Activated CD8-positive, alpha-beta memory T cell treated with anti-CD3 and anti-CD28 coated beads for 4 hours (primary cell): Measurements from ENCODE around the gene GDPD4.

Source experiments
- DNase-seq, 2 donors: peaks; one replicate each; pipeline ENCODE4 v3.0.0-alpha.2; 2020; ENCODE audit warnings: low read depth in 2 of 2

GDPD4 gene

DNA sequence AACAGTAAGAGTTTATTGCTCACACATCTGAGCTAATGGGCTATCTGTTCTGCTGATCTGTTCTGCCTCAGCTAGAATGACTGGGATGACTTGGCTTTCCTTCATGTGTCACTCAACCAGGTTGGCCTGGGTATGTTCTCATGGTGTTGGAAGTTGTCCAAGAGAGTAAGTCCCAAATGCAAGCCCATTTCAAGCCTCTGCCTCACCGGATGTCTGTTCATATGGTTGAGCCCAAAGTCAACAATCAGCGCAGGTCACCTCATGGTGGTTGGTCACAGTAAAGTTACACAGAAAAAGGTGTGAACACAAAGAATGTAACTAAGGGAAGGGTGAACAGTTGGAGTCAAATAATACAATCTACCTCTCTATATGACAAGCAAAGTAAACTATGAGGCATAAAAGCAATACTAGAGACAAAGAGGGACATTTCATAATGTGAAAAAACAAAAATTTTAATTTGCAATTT, 1.9 kb downstream of the GDPD4 start:
- no peak for DNase-seq

- no peak for DNase-seq
These were observed 7.4 kb downstream of the GDPD4 start for GRCh38 chr11:77294040-77294439.

- no peak for DNase-seq
These were observed 11.7 kb downstream of the GDPD4 start for GRCh38 chr11:77289737-77290136.

- no peak for DNase-seq
These were observed 13.7 kb downstream of the GDPD4 start for GRCh38 chr11:77287615-77288273.

DNA sequence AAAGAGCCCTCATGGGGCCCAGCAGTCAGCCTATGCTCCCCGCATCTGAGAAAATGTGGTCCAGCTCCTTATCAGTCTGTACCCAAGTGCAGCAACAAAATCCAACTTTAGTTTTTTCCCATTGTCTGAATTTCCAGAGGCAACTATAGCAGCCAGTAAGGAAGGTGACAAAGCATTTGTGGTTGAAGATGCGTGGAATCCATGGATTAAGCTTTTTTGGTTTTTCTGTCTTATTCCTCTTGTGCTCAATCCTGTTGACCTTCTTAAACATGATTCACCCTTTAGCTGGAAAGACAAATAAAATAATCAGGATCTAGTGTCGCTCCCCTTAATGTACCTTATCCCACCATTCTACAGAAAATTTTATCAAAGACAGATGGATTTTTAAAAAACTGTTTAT, 14.3 kb downstream of the GDPD4 start:
- no peak for DNase-seq

DNA sequence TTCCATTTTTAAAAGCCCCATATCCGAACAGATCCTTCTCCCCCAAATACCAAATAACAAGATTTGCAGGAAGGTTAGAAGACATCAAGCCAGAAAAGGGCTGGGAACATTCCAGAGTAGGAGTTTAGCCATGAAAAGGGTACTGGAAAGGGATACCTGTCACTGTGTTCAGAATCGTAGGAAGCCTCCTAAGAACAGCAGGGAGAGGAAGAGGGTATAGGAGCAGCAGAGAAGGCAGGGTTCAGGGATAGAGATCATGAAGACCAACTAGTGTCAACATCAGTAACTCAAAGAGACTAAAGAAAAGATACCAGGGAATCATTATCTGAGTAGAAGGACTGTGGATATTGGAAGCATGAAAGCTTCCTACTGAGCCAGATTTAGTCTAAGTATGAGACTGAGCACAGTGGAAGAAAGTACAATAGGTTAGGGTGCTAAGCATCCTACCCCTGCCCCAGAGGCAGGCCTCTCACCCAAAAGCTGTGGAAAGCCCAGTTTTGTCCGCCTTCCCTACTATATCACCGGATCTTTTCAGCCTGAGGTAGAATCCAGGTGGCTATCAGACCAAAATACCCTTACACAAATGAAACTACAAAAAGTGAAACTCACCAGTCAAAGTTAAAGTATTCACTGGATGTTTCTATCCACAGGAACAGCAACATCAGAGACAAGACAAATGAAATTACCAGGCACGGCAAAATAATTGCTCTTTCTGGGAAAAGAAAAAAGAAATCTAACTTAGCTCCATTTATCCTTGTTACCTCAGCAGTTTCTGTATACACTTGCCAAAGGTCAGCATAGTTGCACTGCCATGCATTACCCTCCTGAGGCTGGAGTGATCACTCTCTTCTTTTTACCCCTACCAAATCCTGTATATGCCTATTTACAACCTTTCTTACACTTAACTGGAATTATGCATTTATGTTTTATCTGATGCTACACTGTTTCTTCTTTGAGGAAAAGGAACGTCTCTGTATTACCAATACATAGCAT, 16.7 kb downstream of the GDPD4 start:
- no peak for DNase-seq

DNA sequence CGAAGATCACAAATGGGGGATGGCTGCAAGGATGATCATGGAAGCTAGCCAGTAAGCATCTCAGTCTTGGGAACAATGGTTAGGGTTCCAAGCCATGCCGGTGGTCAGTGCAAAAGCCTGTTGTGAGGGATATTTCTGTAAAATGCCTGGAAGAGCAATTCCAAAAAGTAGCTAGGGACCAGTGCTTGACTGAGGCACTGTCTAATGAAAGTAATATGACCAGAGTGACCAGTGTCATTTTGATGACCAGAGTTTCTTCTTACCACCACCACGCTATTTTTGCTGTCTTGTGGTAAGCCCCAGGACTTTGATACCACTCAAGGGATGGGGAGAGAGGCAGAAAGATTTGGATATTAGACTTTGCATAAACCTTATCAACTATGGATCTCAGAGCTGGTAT, 18.4 kb downstream of the GDPD4 start:
- DNase-seq, result no peak

DNA sequence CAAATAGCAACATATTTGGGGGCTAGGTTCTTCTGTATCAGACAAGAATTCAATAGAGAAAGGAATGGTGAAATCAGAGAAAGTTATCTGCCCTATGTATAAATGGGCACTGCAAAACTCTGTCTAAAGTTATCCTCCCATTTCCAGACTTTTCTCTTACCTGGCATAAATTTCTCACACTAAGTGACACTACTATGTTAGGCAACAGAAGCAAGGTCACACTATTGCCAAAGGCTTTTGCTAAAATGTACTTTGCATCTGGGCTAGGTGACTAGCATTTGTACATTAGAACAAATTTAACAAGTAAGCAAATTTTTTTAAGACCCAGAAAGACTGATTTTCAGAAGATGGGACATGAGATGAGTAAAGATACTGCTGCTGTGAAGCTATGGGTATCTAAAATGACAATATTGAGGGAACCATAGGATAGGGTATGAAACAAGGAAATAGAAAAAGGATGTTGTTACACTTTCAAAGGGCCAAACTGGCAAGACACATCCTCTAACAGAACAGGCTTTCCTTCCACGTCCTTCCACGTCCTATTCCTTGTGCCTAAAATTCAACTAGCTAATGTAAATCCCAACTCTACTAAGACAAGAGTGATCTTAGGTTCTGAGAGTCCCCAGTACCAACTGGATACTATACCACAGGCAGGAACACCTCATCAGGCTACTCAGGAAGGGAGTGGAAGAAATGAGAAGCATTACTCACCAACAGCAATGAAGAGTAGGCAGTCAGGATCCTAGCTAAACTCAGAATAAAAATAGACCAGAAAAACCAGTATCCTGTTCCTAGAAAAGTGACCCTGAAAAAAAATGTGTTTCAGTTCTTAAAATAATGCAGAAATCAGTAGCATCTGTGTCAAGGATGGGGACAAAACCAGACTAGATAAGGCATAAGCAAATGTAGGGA, 22.6 kb downstream of the GDPD4 start:
- DNase-seq, result no peak

- no peak for DNase-seq
These were observed 25.2 kb downstream of the GDPD4 start for GRCh38 chr11:77276271-77276670.

- no peak for DNase-seq
These were observed 30.6 kb downstream of the GDPD4 start for GRCh38 chr11:77270921-77271320.

- no peak for DNase-seq
These were observed 31.9 kb downstream of the GDPD4 start for GRCh38 chr11:77269484-77270123.

DNA sequence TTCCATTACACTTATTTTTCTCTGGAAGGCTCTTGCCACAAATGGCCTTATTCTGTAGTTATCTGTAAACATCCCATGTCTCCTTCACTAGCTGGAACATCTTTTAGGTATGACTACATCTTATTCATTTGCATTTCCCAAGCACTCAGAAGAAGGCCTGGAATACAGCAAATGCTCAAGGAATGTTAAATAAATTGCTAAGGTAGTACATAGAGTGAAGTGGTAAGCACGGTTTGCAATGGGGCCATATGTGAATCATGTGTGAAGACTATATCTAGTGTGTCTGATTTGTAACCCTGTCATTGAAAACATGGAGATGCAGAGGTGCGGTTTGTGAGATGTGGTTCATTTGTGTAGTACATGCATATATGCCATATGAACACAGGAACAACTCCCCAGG, 33.5 kb downstream of the GDPD4 start:
- DNase-seq, result no peak

DNA sequence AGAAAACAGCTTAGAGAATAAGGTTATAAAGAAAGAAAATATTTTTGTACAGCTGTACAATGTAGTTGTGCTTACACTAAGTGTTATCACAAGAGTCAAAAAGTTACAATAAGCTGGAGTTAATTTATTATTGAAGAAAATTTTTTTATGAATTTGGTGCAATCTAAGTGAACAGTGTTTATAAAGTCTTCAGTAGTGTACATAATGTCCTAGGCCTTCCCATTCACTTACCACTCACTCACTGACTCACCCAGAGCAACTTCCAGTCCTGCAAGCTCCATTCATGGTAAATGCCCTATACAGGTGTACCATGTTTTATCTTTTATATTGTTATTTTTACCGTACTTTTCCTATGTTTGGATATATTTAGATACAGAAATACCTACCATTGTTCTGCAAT, 34.7 kb downstream of the GDPD4 start:
- no peak for DNase-seq

- no peak for DNase-seq
These were observed 38.7 kb downstream of the GDPD4 start for GRCh38 chr11:77262803-77263202.

- DNase-seq, result no peak
These were observed 41.8 kb downstream of the GDPD4 start for GRCh38 chr11:77259641-77260040.

DNA sequence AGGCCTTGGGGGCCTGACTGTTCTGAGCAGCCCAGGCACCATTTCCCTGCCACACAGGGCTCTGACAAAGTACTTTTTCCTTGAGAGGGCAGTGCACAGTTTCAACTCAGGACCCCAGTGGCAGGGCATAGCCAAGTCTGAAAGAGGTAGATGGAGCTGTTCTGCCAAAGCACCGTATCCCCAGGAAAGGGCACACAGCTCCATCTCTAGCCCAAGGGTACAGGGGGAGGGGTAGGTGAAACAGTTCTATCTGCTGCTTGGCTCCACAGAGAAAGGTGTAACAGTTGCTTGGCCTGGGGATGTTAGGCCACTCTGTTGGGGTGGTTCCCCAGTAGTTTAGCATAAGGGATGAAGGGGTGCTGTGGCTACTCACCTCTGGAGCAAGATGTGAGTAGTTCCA, 47.8 kb downstream of the GDPD4 start:
- no peak for DNase-seq

DNA sequence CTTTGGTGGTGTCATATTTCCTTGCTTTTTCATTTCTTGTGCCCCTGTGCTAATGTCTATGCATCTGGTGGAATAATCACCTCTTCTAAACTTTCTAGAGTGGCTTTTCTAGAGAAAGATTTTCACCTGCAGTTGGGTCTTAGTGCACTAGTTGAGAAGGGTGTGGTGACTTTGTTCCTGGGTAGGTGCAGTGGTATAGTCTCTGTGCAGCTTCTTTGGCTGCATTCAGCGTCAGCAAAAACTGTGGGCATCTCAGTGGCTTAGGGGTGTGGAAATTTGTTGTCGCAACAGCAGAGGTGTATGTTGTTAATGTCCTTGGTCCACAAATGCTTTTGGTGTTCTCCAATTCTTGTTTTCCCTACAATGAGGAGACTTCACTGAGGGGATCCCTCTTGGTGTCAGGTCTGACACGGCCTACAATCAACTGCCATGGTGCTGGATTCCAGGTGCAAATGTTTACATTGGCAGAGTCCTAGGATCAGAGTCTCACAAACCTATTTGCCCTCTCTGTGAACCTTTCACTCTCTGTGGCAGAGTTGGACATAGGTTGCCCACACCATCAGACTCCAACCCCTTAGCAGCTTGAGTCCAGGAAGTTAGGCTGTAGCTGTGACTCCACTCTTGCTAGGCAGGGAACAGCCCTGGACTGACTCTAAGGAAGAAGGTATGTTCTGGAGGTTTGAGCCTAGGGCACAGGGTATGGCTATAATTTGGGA, 48.8 kb downstream of the GDPD4 start:
- DNase-seq, result no peak

DNA sequence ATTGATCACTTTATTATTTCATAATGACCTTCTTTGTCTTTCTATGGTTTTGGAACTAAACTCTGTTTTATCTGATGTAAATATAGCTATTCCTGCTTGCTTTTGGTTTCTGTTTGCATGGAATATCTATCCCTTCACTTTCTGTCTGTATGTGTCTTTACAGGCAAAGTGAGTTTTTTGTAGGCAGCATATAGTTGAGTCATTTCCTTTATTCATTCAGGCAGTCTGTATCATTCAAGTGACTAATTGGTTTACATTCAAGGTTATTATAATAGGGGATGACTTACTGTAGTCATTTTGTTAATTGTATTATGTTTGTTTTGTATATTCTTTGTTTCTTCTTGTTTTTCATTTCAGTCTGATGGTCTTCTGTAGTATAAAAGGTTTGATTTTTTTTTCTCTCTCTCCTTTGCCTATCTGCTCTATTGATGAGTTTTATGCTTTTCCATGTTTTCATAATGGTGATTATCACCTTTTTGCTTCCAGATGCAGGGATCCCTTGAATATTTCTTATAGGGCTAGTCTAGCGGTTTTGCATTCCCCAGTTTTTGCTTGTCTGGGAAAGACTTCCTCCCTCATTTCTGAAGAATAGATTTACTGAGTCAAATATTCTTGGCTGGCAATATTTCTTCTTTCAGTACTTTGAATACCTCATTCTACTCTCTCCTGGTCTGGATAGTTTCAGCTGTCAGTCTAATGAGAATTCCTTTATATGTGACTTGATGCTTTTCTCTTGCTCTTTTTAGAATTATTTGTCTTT, 50.4 kb downstream of the GDPD4 start:
- DNase-seq, result no peak

DNA sequence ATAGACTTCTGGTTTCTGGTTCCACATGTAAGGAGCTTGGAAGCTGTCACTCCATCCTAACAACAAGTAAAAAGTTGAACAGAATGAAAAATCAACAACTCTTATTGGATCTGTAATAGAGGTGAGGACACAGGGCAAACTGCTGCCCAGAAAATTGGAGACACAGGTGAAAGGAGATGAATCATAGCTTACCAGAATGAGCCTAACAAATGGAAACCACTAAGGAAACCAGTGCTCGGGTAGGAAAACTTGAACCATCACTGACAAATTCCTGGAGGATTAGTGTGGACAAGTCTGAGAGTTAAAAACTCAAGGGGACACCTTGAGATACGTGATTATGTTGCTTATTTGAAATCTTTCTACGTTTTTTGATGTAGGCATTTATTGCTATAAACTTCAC, 52.1 kb downstream of the GDPD4 start:
- no peak for DNase-seq
